ENCODE measurements around the gene NAB1. TPM values are rescaled to one million over a fixed set of nuclear protein-coding genes. Genes with fewer than 3 reads are reported as not detected.

The NAB1 gene
- total RNA-seq, 1 experiment from 2014 or later = 40.2 TPM

DNA sequence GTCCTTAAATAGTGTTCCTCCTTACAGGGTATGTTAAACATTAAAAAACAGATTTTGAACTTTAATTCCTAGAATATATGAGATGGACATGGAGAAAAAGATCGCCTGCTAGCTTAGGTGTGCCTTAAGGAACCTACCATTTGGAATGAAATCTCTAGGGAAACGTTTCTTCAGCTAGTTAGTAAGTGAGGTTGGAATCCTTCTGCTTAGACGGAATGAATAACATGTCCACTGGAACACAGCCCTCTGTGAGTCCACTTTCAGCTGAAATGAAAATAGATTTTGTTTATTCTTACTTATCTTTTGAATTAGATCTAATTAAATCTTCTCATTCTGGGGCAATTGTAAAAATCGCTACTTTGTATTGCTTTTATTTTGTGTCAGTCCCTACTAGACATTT lies 28.4 kb downstream of the NAB1 start:
- ChIA-PET CTCF (no interaction called here), POLR2A (no interaction called here)
- intact Hi-C loops (cut with micrococcal nuclease; ENCODE audit: unreplicated experiment) = no loop called here
- DNase-seq (ENCODE audit: low read depth, low spot score) (no peak), ATAC-seq (no peak)
- no peak overlapping the region for H3K27ac ChIP-seq (ENCODE audit: low read length)
- H3K27me3 ChIP-seq (ENCODE audit: control insufficient read depth, insufficient read depth, low read length) = no peaks in the 10 kb centered on the region
- TF ChIP-seq, protein P1, sequence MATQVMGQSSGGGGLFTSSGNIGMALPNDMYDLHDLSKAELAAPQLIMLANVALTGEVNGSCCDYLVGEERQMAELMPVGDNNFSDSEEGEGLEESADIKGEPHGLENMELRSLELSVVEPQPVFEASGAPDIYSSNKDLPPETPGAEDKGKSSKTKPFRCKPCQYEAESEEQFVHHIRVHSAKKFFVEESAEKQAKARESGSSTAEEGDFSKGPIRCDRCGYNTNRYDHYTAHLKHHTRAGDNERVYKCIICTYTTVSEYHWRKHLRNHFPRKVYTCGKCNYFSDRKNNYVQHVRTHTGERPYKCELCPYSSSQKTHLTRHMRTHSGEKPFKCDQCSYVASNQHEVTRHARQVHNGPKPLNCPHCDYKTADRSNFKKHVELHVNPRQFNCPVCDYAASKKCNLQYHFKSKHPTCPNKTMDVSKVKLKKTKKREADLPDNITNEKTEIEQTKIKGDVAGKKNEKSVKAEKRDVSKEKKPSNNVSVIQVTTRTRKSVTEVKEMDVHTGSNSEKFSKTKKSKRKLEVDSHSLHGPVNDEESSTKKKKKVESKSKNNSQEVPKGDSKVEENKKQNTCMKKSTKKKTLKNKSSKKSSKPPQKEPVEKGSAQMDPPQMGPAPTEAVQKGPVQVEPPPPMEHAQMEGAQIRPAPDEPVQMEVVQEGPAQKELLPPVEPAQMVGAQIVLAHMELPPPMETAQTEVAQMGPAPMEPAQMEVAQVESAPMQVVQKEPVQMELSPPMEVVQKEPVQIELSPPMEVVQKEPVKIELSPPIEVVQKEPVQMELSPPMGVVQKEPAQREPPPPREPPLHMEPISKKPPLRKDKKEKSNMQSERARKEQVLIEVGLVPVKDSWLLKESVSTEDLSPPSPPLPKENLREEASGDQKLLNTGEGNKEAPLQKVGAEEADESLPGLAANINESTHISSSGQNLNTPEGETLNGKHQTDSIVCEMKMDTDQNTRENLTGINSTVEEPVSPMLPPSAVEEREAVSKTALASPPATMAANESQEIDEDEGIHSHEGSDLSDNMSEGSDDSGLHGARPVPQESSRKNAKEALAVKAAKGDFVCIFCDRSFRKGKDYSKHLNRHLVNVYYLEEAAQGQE (IDR thresholded peaks at IDR 0.05; ENCODE audit: insufficient read depth in 1 of 2, low read depth in 2 of 2, low read length in 1 of 2) = no peak
- H3K36me3 ChIP-seq (ENCODE audit: control insufficient read depth, insufficient read depth, low read length) = peaks cover 15% of the 10 kb centered on the region
- in situ Hi-C loops (cut with HindIII; ENCODE audit: low pct_unique_long_range_greater_than_20kb, low sequenced_read_pairs) = no loop called here
- H3K9me3 ChIP-seq (ENCODE audit: control insufficient read depth, insufficient read depth, low read depth, low read length) = no peaks in the 10 kb centered on the region
- no TSS peak for BruUV-seq (replicated peaks)
- no peaks in the 10 kb centered on the region for H3K4me1 ChIP-seq (ENCODE audit: control insufficient read depth, insufficient read depth, low read length)
- H3K4me3 ChIP-seq (ENCODE audit: low read depth in 2 of 2, low read length in 2 of 2) = no peak overlapping the region

DNA sequence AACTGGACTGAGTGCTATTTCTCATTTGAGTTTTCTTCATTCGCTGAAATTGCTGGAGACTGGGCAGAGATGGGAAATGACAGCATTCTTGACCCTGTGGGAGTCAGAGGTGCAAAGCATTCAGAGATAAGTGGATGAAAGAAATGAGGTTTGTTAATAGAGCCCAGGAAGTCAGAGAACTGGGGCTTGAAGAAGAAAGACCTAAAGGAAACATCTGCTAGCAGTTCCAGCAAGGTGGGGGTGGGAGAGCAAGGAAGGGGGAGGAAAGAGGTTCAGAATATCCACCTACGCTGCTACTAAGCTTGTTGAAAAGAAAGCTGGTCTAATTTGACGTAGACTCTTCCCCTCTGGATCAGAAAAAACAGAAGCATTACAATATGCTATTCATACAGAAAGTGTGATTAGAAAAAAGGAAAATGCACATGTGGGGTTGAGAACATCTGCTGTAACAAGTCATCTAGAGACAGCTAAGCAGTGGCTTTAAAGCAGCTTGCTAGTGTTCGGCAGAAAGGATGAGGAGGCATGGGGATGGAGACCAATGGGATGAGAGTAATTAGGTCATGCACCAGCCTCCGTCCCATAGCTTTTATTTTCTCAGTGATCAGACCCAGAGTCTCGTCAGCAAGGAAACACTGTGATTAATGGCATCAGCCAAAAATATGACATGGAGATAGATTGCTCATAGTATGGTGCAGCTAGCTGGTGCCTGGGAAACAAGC lies 29.7 kb downstream of the NAB1 start:
- Histone ChIP-seq H3K4me3 (ENCODE audit: low read depth in 2 of 2, low read length in 2 of 2) (no peak overlapping the region), H3K9me3 (ENCODE audit: control insufficient read depth, insufficient read depth, low read depth, low read length) (no peaks in the 10 kb centered on the region), H3K4me1 (ENCODE audit: control insufficient read depth, insufficient read depth, low read length) (peaks cover 1% of the 10 kb centered on the region; the same call in 1 of the 2 replicates), H3K27me3 (ENCODE audit: control insufficient read depth, insufficient read depth, low read length) (no peaks in the 10 kb centered on the region), H3K36me3 (ENCODE audit: control insufficient read depth, insufficient read depth, low read length) (peaks cover 7% of the 10 kb centered on the region), H3K27ac (ENCODE audit: low read length) (no peak overlapping the region)
- BruUV-seq (replicated peaks) = no TSS peak
- in situ Hi-C loops (cut with HindIII; ENCODE audit: low pct_unique_long_range_greater_than_20kb, low sequenced_read_pairs) (no loop called here), intact Hi-C loops (cut with micrococcal nuclease; ENCODE audit: unreplicated experiment) (no loop called here)
- ChIA-PET CTCF (no interaction called here), POLR2A (interaction anchor here (0.6 kb wide), 1 partner anchor 30 kb away, joined by 4 read pairs; the partner anchor contains the start of gene NAB1)
- TF ChIP-seq POLR2AphosphoS5 (IDR thresholded peaks at IDR 0.05; ENCODE audit: low read depth, low read length) (no peak), SIN3A (IDR thresholded peaks at IDR 0.05; ENCODE audit: borderline replicate concordance, insufficient read depth, low read depth, low read length) (no peak), TCF7L2 (IDR thresholded peaks at IDR 0.05; ENCODE audit: low read depth, low read length) (no peak)
- TF ChIP-seq, protein P2, sequence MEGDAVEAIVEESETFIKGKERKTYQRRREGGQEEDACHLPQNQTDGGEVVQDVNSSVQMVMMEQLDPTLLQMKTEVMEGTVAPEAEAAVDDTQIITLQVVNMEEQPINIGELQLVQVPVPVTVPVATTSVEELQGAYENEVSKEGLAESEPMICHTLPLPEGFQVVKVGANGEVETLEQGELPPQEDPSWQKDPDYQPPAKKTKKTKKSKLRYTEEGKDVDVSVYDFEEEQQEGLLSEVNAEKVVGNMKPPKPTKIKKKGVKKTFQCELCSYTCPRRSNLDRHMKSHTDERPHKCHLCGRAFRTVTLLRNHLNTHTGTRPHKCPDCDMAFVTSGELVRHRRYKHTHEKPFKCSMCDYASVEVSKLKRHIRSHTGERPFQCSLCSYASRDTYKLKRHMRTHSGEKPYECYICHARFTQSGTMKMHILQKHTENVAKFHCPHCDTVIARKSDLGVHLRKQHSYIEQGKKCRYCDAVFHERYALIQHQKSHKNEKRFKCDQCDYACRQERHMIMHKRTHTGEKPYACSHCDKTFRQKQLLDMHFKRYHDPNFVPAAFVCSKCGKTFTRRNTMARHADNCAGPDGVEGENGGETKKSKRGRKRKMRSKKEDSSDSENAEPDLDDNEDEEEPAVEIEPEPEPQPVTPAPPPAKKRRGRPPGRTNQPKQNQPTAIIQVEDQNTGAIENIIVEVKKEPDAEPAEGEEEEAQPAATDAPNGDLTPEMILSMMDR (IDR thresholded peaks at IDR 0.05) = no peak
- TF ChIP-seq, protein P1 (IDR thresholded peaks at IDR 0.05; ENCODE audit: insufficient read depth in 1 of 2, low read depth in 2 of 2, low read length in 1 of 2) = no peak
- no peak for ATAC-seq
- no peak for DNase-seq (ENCODE audit: low read depth, low spot score)

Measured in Panc1 (cell line).